K562 (cell line): ENCODE results near the gene SAE1. TPM values are rescaled to one million over a fixed set of nuclear protein-coding genes. Genes with fewer than 3 reads are reported as not detected.

ENCODE experiments used
- CCAR2 ChIP-seq: fragments of 200-400 bp; formaldehyde crosslinking; IDR thresholded peaks from 2 replicates; pipeline ENCODE4 v1.6.1; 2017; ENCODE audit warnings: mild to moderate bottlenecking, low read depth, low read length
- DPF2 ChIP-seq: fragments of 450-650 bp; IDR thresholded peaks from 2 replicates; pipeline ENCODE4 v1.6.1; 2016
- GABPB2 ChIP-seq: fragments of 250-450 bp; sonication (Bioruptor Pico); conservative IDR thresholded peaks from 2 replicates; pipeline ENCODE4 v1.5.1; 2021; ENCODE audit warnings: mild to moderate bottlenecking
- HNRNPLL ChIP-seq: fragments of 200-400 bp; formaldehyde crosslinking; IDR thresholded peaks from 2 replicates; pipeline ENCODE4 v1.6.1; 2017; ENCODE audit warnings: low read length, low read depth, mild to moderate bottlenecking; ENCODE audit not compliant: poor library complexity, severe bottlenecking
- MBD1 ChIP-seq: fragments of 250-450 bp; sonication (Bioruptor Pico); IDR thresholded peaks from 2 replicates; pipeline ENCODE4 v1.8.0; 2022; ENCODE audit warnings: inconsistent platforms
- MBD2 ChIP-seq: sonication (generic); IDR thresholded peaks from 2 replicates; pipeline ENCODE4 v1.6.1; 2016; ENCODE audit warnings: low read depth, borderline replicate concordance
- MTA2 ChIP-seq: fragments of 450-650 bp; IDR thresholded peaks from 2 replicates; pipeline ENCODE4 v1.6.1; 2016; ENCODE audit warnings: low read depth
- NR4A1 ChIP-seq, 2 experiments: fragments of 250-450 bp in 1 of 2; fragments of 450-650 bp in 1 of 2; sonication (Bioruptor Pico) in 1 of 2; IDR thresholded peaks; 2 replicates each; pipeline versions ENCODE4 v1.4.0 to v1.6.1; 2016 to 2020; ENCODE audit warnings: mild to moderate bottlenecking in 2 of 2, missing compliant biosample characterization in 1 of 2, missing genetic modification characterization in 1 of 2, moderate library complexity in 1 of 2
- POLR2H ChIP-seq: IDR thresholded peaks from 2 replicates; pipeline ENCODE4 v1.6.1; 2016; ENCODE audit warnings: missing genetic modification characterization, low read depth, mild to moderate bottlenecking, control low read depth, missing compliant biosample characterization, moderate library complexity
- SIN3A ChIP-seq, 2 experiments: fragments of 150-350 bp in 1 of 2; IDR thresholded peaks; 2 replicates each; pipeline ENCODE4 v1.6.1; 2011 to 2016; ENCODE audit warnings: borderline replicate concordance in 2 of 2, low read depth in 2 of 2, low read length in 2 of 2, mild to moderate bottlenecking in 2 of 2, moderate library complexity in 2 of 2; ENCODE audit not compliant: control insufficient read depth in 1 of 2
- SRSF3 ChIP-seq: fragments of 200-400 bp; formaldehyde crosslinking; IDR thresholded peaks from 2 replicates; pipeline ENCODE4 v1.6.1; 2016; ENCODE audit warnings: mild to moderate bottlenecking, low read length, moderate library complexity; ENCODE audit not compliant: insufficient read depth
- ZBTB7A ChIP-seq: IDR thresholded peaks from 2 replicates; pipeline ENCODE4 v1.6.1; 2011; ENCODE audit warnings: low read depth, mild to moderate bottlenecking, low read length, moderate library complexity, borderline replicate concordance; ENCODE audit not compliant: control insufficient read depth
- ZNF146 ChIP-seq: IDR thresholded peaks from one replicate; pipeline ENCODE4 v1.6.1; 2018; ENCODE audit warnings: missing compliant biosample characterization; ENCODE audit not compliant: unreplicated experiment
- polyA plus RNA-seq, 8 experiments: library from polyadenylated mRNA; depleted of rRNA in 4 of 8; stranded (reverse) in 5 of 8; unstranded in 3 of 8; fragments of >200 nt; fragmentation: Nextera tagmentation in 2 of 8; fragmentation: Illumina TruSeq in 1 of 8; extraction: Ambion mirVana in 2 of 8; extraction: Trizol in 1 of 8; gene quantifications; 2 replicates each; pipeline versions ENCODE4 v1.2.1 to v1.2.3, GENCODE V29; 2011 to 2014; ENCODE audit warnings: inconsistent platforms in 1 of 8, missing spikeins in 1 of 8
- total RNA-seq, 7 experiments: library from RNA; depleted of rRNA in 6 of 7; stranded (reverse); fragments of >200 nt in 6 of 7; fragmentation: Illumina TruSeq in 2 of 7; extraction: Trizol in 2 of 7; gene quantifications; 2 replicates each; pipeline versions ENCODE4 v1.2.1 to v1.2.3, GENCODE V29; 2011 to 2021; ENCODE audit warnings: low replicate concordance in 1 of 7
- TF ChIP-seq, protein P1 (sequence below), 2 experiments: fragments of 450-650 bp; formaldehyde crosslinking in 1 of 2; IDR thresholded peaks; 2 replicates each; pipeline versions ENCODE4 v1.4.0 to v1.6.1; 2014 to 2020; ENCODE audit warnings: mild to moderate bottlenecking in 2 of 2, borderline replicate concordance in 1 of 2, low read depth in 1 of 2

The SAE1 gene
- total and polyA plus RNA-seq, 9 of the 15 experiments (the other 6 are each of a cell fraction or from before 2014, with no cell fraction given) = 82.8 to 299 (median 217) TPM

DNA sequence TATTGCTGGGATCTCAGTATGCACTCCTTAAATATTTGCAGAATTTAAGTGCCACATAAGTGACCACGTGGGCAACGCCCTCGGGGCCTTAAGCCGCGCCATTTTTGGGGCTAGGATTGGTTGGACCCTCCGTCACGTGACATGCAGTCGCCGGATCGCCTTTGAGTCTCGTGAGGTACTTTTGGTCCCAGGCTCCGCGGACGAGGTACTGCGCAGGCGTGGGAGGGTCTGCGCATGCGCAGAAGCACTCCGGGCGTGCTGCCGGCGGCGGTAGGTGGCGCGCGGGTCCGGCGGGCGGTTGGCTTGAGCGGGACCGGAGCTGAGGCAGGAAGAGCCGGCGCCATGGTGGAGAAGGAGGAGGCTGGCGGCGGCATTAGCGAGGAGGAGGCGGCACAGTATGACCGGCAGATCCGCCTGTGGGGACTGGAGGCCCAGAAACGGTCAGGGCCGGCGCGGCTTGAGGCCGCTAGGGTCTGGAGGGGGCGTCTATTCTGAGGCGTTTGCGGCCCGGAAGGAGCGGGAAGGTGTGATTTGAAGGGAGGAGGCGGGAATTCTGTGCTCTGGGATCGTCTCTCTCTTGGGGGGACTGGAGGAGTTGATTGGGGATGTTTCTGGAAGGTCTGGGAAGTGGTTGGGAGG, at the start of gene SAE1 (continued):
- TF ChIP-seq HNRNPLL = peak; percentile 10
- no peak for TF ChIP-seq GABPB2 (CRISPR knock-in tag)
- TF ChIP-seq DPF2 = peak; percentile 50; the same call in 1 of the 2 replicates
- TF ChIP-seq NR4A1 (CRISPR knock-in tag; IDR thresholded peaks at IDR 0.05) = no peak
- no peak for TF ChIP-seq NR4A1 (tag; IDR thresholded peaks at IDR 0.05)
- no peak; the same call in 1 of the 2 replicates for TF ChIP-seq ZBTB7A
- no peak for TF ChIP-seq MTA2
- peak; percentile 84 for TF ChIP-seq POLR2H (tag)
- TF ChIP-seq, protein P1, sequence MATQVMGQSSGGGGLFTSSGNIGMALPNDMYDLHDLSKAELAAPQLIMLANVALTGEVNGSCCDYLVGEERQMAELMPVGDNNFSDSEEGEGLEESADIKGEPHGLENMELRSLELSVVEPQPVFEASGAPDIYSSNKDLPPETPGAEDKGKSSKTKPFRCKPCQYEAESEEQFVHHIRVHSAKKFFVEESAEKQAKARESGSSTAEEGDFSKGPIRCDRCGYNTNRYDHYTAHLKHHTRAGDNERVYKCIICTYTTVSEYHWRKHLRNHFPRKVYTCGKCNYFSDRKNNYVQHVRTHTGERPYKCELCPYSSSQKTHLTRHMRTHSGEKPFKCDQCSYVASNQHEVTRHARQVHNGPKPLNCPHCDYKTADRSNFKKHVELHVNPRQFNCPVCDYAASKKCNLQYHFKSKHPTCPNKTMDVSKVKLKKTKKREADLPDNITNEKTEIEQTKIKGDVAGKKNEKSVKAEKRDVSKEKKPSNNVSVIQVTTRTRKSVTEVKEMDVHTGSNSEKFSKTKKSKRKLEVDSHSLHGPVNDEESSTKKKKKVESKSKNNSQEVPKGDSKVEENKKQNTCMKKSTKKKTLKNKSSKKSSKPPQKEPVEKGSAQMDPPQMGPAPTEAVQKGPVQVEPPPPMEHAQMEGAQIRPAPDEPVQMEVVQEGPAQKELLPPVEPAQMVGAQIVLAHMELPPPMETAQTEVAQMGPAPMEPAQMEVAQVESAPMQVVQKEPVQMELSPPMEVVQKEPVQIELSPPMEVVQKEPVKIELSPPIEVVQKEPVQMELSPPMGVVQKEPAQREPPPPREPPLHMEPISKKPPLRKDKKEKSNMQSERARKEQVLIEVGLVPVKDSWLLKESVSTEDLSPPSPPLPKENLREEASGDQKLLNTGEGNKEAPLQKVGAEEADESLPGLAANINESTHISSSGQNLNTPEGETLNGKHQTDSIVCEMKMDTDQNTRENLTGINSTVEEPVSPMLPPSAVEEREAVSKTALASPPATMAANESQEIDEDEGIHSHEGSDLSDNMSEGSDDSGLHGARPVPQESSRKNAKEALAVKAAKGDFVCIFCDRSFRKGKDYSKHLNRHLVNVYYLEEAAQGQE (IDR thresholded peaks at IDR 0.05; ENCODE audit: borderline replicate concordance) = peak; percentile 93
- TF ChIP-seq, protein P1 (CRISPR knock-in tag; IDR thresholded peaks at IDR 0.05; ENCODE audit: low read depth) = 0 out of 2 replicates have a peak, but pooled peaks have one; percentile 51
- peak in 1 of 2 experiments; percentile 68; a peak in 1 of 4 replicates for TF ChIP-seq SIN3A (IDR thresholded peaks at IDR 0.05; ENCODE audit: borderline replicate concordance in 2 of 2, control insufficient read depth in 1 of 2, low read depth in 2 of 2, low read length in 2 of 2)
- no peak for TF ChIP-seq CCAR2
- peak; percentile 98 for TF ChIP-seq MBD1 (CRISPR knock-in tag)
- peak; percentile 22; the same call in 1 of the 2 replicates for TF ChIP-seq MBD2
- no peak for TF ChIP-seq ZNF146
- no peak for TF ChIP-seq SRSF3
